Colonic mucosa (tissue), 4 donors: ENCODE results near the gene ZNF326. TPM values are rescaled to one million over a fixed set of nuclear protein-coding genes. Genes with fewer than 3 reads are reported as not detected.

Experiments used
- DNase-seq: peaks from one replicate; pipeline ENCODE4 v3.0.0-alpha.2; 2020
- H3K27ac ChIP-seq: fragments of 200-600 bp; one replicate; pipeline ENCODE4 v1.8.0; 2021
- H3K27me3 ChIP-seq: fragments of 200-600 bp; one replicate; pipeline ENCODE4 v1.8.0; 2021
- H3K36me3 ChIP-seq: fragments of 200-600 bp; one replicate; pipeline ENCODE4 v1.8.0; 2021
- H3K4me1 ChIP-seq: fragments of 200-600 bp; one replicate; pipeline ENCODE4 v1.8.0; 2021; ENCODE audit warnings: mild to moderate bottlenecking
- H3K4me3 ChIP-seq: fragments of 200-600 bp; one replicate; pipeline ENCODE4 v1.8.0; 2021
- H3K9ac ChIP-seq, 2 donors: one replicate each; pipeline ENCODE4 v1.7.0; 2013; ENCODE audit warnings: control low read depth in 2 of 2, low read depth in 2 of 2, low read length in 2 of 2
- H3K9me3 ChIP-seq: fragments of 200-600 bp; one replicate; pipeline ENCODE4 v1.8.0; 2021
- intact Hi-C: fragments of 100-400 bp; cut with DNase I; formaldehyde crosslinking; loops from one replicate; pipeline ENCODE4 v1.14.1; 2022
- total RNA-seq, 2 donors: library from RNA; stranded (reverse); fragmentation: NEBNext Ultra II Directional in 1 of 2; extraction: Animal tissue kit (Norgen Biotek cat#: 25700) in 1 of 2; gene quantifications; one replicate each; pipeline ENCODE4 v1.2.1, GENCODE V29; 2021
- TF ChIP-seq, protein P1 (sequence below): fragments of 200-600 bp; IDR thresholded peaks from one replicate; pipeline ENCODE4 v1.8.0; 2022; ENCODE audit warnings: antibody characterized with exemption, mild to moderate bottlenecking
- donor health status: healthy.
- donor health status: DM: no; HTN: no; CAD: no.
- donor health status: DM: no; HTN: no; CAD: no.

ZNF326 gene
- total RNA-seq, 2 donors from 2014 or later = 24.6 TPM

DNA sequence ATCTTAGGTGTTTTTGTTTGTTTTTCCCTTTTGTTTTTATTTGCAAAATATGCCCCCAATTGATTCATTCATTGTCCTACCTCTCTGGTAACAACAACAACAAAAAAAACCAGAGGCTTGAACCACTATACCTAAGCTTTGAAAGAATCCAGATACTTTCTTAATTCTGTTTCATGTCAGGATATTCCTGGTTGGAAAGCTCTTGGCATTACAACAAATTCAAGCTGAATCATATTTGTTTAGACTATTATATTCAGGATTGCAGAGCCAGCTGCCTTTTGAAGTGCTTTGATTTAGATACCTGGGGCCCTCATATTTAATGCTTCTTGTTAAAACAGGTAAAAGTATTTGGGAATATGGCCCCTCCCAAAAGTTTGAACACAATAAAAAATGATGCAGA is 22.9 kb upstream of the ZNF326 start:
- Histone ChIP-seq H3K4me1 (no peaks in the 10 kb centered on the region), H3K9ac (no peak overlapping the region), H3K27me3 (no peaks in the 10 kb centered on the region), H3K4me3 (no peak overlapping the region), H3K27ac (no peak overlapping the region), H3K36me3 (no peaks in the 10 kb centered on the region), H3K9me3 (no peaks in the 10 kb centered on the region)
- no peak for DNase-seq
- TF ChIP-seq, protein P1, sequence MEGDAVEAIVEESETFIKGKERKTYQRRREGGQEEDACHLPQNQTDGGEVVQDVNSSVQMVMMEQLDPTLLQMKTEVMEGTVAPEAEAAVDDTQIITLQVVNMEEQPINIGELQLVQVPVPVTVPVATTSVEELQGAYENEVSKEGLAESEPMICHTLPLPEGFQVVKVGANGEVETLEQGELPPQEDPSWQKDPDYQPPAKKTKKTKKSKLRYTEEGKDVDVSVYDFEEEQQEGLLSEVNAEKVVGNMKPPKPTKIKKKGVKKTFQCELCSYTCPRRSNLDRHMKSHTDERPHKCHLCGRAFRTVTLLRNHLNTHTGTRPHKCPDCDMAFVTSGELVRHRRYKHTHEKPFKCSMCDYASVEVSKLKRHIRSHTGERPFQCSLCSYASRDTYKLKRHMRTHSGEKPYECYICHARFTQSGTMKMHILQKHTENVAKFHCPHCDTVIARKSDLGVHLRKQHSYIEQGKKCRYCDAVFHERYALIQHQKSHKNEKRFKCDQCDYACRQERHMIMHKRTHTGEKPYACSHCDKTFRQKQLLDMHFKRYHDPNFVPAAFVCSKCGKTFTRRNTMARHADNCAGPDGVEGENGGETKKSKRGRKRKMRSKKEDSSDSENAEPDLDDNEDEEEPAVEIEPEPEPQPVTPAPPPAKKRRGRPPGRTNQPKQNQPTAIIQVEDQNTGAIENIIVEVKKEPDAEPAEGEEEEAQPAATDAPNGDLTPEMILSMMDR = no peak
- intact Hi-C loops = no loop called here

DNA sequence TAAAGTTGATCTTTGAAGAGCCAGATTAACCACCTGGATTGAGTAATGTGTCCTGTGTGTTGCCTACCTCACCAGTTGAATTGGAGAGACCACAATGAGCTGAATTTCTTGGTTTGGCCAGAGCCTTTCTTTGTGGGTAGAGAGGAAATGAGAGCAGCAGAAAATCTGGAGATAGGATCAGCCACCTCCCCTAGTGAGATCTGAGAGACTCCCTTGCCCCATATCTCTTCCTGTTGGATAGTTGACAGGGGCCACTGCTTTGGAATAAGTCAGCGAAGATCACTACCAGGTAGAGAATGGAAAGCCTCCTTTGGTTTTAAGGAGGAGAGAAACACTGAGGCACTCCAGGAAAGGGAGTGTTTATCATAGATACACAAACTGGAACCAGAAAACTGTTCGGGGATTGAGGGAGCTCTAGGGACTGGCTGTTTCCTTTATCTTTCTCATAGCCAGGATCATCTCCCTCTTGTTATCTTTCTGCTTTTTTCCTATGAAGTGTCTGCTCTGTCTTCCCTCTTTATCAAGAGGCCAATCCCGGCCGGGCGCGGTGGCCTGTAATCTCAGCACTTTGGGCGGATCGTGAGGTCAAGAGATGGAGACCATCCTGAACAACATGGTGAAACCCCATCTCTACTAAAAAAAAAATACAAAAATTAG is 21.3 kb upstream of the ZNF326 start:
- no peak overlapping the region for H3K4me3 ChIP-seq
- H3K9me3 ChIP-seq = no peaks in the 10 kb centered on the region
- DNase-seq = no peak
- no peaks in the 10 kb centered on the region for H3K4me1 ChIP-seq
- TF ChIP-seq, protein P1 = no peak
- no peaks in the 10 kb centered on the region for H3K27me3 ChIP-seq
- H3K36me3 ChIP-seq = no peaks in the 10 kb centered on the region
- H3K27ac ChIP-seq = no peak overlapping the region
- intact Hi-C loops = no loop called here
- no peak overlapping the region for H3K9ac ChIP-seq

DNA sequence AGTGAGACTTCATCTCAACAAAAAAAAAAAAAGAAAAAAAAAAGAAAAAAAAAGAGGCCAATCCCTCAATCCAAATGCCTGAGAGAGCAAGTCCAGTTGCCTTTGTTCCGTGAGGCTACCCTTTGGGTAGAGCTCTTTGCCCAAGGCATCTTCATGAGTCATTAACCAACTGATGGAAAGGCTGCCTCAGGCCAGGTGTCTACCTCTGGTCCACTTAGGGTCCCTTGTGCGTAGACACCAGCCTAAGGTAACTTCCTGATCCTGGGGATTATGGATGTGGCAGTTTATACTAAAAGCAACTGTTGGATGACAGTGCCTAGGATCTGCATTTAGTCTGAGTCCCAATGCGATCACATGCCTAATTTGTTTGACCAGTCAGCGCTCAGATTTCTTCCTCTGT is 20.7 kb upstream of the ZNF326 start:
- Histone ChIP-seq H3K27me3 (no peaks in the 10 kb centered on the region), H3K4me1 (no peaks in the 10 kb centered on the region), H3K36me3 (no peaks in the 10 kb centered on the region), H3K4me3 (no peak overlapping the region), H3K9ac (no peak overlapping the region), H3K9me3 (no peaks in the 10 kb centered on the region), H3K27ac (no peak overlapping the region)
- intact Hi-C loops = no loop called here
- TF ChIP-seq, protein P1 = no peak
- DNase-seq = no peak

DNA sequence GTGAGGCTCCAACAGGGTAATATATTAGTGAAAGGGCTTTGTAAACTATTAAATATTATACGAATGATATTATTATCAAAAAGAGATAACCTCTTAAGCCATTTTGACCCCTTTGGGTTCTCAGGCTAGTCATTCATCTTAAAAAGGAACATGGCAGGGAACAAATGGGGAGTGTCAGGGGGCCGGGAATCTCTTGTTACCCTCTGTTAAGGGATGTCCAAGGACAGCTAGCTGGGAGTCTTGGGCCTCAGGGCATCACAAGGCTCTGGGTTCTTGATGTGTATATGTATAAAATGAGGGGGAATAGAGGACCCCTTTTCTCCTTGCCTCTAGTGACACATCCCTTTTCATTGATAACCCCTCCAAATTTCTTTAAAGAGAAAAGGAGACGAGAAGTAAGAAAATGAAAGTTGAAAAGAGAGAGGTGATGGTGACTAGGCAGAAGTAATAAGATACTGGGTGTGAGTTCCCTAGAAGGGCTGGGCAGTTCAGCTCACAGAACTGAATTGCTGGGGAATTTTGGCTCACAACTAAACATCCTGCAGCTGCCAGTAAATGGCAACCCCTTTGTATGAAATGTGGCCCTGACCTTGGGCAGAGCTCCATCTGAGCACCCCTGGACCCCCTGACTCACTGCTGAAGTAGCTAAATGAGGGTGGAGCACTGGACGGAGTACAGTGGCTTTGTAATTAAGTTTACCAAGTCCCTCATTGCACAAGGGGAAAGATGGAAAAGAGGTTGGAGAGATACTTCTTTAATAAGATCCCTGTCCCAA is 20.0 kb upstream of the ZNF326 start:
- no peaks in the 10 kb centered on the region for H3K36me3 ChIP-seq
- no peak for DNase-seq
- H3K4me1 ChIP-seq = no peaks in the 10 kb centered on the region
- no peak overlapping the region for H3K27ac ChIP-seq
- H3K9ac ChIP-seq = no peak overlapping the region
- no peaks in the 10 kb centered on the region for H3K9me3 ChIP-seq
- intact Hi-C loops = no loop called here
- H3K4me3 ChIP-seq = no peak overlapping the region
- no peaks in the 10 kb centered on the region for H3K27me3 ChIP-seq
- TF ChIP-seq, protein P1 = no peak

DNA sequence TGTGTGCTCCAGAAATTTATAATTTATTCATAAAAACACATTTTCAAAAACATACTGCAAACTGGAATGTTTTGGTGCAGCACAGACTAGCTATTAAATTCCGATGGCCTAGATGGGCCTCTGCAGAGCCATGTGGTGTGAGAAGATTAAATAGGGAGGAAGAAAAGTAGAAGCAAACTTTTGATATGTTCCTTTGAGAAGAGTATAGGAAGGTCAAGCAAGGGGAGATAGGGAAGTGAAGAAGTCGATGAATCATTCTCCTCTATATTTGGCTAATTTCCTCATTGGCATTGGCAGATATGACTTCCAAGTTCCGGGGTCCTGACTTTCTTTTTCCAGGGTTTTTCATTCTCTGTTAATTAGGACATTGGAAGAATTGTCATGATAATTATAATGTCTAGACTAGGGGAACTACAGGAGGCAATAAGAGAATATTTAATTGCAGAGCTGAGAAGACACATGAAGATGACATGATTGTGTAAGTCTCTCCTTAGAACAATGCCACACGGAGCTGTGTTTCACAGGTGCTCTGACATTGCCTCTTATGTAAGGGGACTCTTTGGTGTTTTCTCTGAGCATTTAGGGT is 19.3 kb upstream of the ZNF326 start:
- TF ChIP-seq, protein P1 = no peak
- Histone ChIP-seq H3K9ac (no peak overlapping the region), H3K27ac (no peak overlapping the region), H3K4me3 (no peak overlapping the region), H3K27me3 (no peaks in the 10 kb centered on the region), H3K36me3 (no peaks in the 10 kb centered on the region), H3K4me1 (no peaks in the 10 kb centered on the region), H3K9me3 (no peaks in the 10 kb centered on the region)
- DNase-seq = no peak
- intact Hi-C loops = no loop called here
